ENCODE data around the gene RELN.

The RELN gene

DNA sequence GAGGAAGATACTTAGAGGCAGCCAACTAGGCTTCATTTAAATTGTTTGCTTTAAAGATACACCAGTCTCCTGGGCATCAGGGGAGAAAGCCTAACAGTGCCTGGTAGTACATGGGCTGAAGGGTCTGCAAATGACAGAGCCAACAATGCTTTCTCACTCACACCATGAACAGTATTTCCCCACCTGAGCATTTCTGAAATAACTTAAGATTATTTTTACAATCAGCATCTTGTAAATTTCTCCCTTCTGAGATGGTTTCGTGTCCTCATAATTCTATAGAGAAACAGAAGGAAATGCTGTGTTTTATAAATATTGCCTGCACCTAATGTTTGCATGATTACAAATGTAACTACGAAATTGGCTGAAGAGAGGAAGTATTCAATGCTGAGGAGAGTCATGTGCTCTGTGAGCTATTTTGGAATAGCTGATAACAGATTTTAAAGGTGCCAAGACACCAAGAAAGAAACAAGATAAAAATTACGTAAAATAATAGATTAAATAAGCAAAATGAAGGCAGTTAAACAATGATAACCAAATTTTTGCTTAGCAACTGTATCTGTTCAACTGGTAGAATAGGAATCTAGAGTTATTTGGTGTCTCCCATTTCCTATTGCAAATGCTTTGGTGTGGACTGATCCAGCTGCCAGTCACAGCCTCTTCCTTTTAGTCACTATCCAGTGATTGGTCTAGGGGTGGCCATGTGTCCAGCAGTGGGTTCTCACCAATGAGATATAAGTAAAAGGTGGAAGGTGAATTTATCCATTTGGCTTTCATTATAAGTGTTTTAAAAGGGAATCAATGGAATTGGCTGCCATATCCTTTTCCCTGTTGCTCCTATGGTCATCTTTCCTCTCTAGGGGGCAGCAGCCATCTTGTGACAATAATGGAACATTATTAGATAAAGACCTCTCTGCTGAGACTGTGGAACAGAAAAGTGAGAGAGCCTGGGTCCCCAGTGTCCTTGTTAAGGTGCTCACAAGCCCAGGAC lies 375.5 kb downstream of the RELN start:
- peak; percentile 12 for DNase-seq

DNA sequence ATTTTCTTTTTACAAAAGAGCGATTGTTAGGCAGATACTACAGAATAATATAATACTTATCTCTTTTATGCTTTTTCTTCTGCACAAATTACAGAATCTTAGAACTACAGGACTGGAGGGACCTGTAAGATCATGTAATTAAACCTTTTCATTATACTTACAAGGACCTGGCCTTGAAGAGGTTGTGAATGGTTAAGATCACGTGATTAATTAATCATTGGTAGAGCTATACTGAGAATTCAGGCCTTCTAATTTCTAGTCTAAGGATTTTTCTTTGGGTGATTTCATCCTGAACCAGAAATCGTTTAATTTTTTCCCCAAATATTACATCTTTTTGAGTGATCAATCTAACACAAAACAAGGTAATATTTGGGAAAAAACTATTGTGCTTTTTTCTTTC lies 379.7 kb downstream of the RELN start:
- no peak for DNase-seq

DNA sequence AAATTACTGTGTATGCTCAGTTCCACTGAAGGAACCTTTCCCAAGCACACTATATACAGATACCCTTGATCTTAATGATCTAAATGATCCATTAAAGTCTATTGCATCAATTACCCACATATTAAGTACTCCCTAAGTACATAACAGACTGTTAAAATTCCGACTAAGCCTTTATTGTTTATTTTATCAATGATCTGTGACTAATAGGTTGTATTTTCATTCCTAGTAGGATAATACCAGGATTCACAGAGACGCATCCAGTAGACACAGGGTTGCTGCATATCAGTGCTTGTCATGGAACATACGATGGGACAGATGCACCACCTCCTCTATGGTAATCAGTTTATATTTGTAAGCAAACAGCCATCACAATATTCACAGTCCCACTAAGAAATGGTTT lies 383.8 kb downstream of the RELN start:
- no peak for DNase-seq

DNA sequence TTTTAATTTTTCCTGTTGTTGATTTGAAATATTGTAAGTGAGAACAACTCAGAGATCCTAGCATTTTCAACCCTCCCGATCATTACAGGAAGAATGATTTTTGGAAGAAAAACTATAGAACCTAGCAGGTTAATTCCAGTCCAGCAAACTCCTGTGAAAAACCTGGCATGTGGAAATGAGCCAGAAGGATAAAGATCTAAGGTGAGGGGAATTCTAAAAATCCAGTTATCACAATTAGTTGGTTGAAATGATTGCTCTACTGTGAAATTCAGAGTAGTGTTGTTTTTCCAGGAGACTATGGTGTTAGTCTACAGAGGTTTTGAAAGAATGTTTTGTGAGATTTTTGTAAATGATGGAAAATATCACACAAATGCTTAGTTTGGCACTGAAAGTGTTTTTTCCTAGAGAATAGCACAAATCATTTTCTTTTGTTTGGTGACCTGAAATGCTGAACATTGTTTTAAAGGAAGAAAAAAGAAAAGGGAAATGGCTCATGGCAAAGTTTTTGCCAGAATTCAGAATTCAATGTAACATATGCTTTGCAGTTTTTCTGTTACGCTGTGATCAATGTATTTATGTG lies 391.0 kb downstream of the RELN start:
- DNase-seq, result no peak

DNA sequence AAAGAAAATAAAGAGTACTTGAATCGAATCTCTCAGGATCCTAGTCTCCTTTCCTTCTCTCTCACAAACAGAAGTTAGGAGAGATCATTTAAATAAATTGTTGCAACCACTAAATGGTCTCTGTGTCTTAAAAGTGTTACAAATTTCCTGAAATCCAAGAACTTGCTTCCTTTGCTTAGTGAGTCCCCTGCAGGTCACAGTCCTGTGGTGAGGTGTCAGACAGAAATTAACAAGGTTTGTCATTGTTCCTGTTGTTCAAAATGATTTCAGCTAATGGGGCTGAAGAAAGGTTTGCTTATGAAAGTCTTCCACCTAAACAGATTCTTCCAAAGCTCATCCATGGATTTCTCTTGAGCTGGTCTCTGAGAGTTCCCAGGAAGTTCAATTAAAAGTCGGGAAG lies 391.9 kb downstream of the RELN start:
- DNase-seq, result no peak

DNA sequence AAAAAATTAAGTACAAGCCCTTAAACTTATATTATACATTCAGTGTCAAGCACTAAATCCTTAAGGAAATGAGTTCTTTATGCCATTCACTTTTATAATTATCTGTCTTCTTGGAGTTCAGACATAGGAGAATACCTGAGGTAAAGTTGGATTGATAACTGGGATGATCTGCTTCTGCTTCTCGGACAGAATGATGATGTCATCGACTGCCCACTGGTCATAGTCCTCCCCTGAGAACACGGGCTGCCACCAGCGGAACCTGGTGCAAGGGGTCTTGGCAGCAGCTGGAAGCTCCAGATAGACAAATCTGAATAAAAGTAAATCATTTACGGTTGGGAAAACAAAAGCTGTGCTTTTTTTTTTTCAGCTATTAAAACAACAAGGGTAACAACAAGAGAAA lies 395.3 kb downstream of the RELN start:
- DNase-seq, result no peak

DNA sequence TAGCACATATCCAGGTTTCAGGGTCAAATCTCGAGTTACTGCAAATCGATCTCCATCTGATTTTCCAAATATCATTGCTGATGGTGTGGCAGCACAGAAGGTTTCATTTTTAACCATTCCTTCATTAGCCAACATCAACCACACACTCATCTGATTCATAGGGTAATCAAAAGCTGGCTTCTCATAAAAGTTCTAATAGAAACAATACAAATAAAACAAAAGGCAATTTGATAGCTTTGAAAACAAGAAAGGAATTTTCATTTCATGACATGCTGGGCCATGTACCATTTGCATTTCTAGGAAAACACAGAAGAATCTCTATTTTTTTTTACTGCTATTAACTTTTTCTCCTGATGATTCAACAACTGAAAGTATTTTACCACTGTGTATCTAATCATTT lies 395.8 kb downstream of the RELN start:
- no peak for DNase-seq

DNA sequence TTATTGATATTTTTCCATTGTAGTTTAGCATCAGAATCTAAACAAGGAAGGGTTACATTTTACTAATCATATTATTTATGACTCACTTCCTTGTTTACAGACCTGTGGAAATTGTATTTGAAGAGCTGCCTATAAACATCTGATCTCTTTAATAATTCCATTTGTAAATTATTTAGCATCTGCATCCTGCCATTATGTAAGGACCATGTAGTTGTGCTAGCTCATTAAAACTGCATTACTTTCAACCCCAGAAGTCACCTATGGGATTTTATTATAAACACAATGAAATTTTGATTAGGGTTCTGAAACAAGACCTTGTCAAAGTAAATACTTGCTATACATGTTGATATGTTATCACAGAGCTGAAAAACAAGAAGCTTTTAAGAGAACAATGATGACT lies 396.6 kb downstream of the RELN start:
- DNase-seq, result no peak

DNA sequence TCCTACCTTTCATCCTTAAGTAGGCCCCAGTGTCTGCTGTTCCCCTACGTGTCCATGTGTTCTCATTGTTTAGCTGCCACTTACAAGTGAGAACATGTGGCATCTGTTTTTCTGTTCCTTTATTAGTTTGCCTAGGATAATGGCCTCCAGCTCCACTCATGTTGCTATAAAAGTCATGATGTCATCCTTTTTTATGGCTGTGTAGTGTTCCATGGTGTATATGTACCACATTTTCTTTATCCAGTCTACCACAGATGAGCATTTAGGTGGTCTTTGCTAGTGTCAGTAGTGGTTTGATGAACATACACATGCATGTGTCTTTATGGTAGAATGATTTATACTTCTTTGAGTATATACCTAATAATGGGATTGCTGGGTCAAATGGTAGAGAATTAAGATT lies 397.3 kb downstream of the RELN start:
- DNase-seq, result no peak

DNA sequence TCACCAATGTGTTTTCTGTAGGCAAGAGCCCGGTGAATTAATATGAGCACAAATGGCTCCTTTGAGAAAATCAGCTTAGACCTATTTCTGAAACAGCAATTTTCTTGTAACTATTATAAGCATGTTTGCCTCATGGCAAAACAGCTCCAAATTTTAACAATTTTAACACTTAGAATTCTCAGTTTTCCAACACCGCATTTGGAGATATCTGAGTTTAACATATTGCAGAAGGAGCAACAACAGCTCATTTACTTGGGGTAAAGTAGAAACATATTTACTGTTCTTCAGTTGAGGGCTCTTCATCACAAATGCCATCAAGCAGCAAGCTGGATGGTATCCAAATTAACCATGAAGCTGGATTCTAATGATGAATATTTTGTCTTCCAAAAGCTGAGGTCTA lies 409.4 kb downstream of the RELN start:
- no peak for DNase-seq

DNA sequence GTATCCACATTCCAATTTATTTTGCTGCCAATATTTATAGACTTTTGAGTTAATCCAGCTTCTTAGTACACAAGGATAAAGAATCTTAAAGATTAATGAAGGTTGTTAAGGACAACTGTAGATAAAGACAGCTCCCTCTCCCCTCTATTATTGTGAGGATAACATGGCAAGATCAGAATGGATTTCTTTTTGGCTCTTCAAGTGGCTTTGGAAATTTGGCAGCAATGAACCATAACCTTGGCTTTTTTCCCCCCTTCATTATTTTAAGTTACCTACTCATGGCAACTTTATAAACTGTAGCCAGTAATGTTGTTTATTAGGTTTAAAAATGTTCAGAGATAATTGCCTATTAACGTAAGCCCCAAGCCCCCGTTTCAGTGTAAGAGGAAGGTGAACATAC lies 412.4 kb downstream of the RELN start:
- DNase-seq, result no peak

DNA sequence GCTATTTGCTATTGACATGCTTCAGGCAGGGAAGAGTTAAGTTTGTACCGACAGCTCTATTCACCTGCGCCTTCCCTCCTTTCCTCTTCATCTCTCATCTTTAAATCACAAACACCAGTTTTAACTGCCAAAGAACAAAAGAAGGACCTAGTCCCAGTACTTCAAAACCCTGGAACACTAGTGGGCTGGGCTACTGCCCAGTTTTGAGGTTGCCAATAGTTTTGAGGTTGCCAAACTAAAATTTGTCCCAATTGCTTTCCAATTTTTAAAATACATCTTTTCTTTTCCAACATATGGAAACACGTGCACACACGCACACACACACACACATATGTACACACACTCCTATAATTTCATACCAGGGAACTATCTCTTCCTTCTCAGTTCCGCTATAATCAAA lies 412.8 kb downstream of the RELN start:
- no peak for DNase-seq

DNA sequence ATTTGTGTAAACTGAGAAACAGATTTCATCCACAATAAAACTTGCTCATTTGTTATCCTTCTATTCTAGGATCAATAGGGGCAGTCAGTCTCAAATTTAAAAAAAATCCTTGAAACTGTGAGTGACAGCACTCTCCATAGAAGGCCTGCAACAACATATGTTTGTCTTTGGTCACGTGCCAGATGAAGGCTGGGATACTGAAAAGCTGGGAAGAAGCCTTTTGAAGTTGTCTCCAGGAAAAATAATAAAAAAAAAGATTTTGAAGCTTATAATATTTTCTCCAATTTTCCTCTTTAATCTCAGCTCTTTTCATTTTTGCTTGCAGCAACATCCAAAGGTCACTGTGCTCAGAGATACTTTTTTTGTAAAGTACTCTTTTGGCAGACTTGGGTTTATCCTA lies 414.9 kb downstream of the RELN start:
- no peak for DNase-seq

DNA sequence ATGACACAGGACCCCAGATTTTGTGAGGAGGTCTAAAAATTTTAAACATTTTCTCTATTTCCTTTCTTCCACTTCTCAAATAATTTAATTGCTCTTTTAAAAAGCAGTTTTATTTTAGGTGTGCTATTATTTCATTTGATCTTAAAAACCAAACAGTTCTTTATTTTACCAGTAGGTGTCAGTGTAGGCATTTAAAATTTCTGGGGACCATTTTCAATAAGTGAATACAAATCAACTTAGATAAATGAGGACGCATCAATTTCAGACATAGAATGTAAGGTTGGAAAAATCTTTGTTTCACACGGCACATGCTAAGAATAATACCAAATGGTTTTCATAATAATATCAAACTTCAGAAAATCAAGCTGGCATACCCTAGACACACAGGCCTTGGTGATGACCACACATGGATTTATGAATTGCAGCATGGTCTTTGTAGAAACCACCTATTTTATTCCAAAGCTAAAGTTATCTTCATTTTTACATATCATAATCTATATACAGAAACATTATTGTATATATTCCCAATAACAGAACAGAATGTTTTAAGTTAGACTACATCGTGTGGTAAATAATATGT lies 415.9 kb downstream of the RELN start:
- DNase-seq, result peak; percentile 66

DNA sequence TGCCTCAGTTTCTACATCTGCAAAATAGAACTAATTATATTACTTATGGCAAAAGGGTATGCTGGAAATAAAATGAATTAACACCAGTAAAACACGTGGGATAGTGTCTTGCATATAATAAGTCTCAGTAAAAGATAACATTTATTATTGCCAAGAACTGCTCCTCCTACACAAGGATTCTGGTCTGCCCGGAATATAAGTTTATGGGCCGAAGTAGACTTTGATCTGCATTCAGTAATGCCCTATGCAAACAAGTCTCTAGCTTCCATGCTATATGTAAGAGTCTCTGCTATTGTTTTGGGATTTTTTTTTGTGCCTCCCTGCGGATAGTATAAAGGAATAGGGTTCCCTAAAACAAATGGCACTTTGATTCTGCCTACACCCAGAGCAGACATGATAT lies 417.9 kb downstream of the RELN start:
- DNase-seq, result no peak

DNA sequence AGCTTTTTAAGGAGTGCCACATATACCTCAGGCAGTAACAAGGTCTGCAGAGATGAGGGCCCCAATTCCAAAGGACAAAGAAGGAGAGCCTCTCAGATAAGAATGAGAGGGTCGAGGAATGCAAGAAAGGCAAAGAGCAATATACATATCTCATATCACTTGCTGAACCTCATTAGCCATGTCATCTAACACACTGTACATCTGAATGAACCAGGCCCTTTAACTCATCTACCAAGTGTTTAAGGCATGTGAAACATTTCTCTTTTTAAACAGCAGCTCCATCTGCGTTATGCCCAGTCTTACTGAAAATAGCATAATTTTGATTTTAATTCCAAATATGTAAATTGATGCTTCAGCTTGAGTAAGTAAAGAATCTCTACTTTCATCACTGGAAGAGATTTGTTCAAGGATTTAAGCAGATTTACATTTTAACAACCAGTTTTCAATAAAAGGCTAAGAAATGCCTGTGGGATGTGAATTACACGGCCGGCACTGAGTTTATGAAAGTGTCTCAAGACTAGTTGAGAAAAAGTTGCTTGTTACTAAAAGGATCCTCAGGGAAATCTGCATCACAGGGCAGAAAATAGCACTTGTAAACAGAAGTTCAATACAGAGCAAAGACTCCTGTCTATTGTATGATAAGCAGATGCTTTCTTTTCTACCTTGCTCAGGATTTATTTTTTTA lies 419.7 kb downstream of the RELN start:
- DNase-seq, result no peak

DNA sequence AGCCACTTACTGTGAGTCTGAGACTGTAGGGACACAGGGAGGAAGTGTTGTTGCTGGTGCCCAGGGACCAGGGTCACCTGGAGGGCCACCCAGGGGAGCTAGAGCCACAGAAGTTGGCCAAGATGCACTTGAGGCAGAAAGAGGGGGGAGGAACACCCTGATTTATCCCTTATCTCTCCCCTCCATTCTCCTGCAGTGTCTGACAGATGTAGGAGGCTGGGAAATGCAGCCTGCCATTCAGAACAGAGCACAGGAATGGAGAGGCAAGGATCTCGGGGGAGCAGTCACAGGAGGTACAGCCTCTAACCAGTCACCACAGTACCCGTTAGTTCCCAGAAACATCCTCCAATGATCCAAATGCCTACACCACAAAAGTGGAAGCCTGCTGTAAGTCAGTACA lies 425.0 kb downstream of the RELN start:
- DNase-seq, result no peak

DNA sequence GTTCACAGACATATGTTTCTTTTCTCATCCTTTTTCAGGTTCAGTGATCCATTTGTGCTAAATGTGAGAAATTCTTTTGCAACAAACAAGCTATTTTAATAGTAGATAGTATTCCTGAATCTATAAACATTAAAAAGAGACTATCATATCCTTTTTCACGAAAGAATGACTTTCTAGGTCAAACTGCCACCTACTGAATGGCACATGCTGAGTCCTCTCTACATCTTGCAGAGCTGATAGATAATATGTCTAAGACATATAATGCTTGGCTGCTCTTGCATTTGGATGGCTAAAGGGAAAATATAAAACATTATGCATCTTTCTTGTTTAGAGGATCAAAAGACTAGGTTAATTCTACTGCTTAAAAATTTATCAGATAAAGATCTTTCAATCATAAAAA lies 429.3 kb downstream of the RELN start:
- no peak for DNase-seq

DNA sequence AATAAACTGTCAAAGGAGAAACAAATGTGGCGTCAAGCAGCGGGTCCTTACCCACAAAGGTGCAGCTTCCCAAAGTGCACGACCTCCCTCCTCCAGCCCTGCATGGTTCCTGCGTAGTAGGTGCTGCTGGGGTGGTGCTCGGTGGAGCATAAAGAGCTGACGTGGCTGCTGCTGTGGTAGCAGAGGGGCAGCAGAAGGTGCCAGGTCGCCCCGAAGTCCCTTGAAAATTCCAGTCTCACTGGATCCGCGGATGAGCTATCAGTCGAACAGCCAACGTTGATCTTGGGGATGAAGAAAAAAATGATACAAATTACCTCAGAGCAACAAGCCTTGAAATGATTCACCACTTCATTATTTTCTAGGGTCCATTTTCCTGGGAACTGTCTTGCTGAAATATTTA lies 438.4 kb downstream of the RELN start:
- DNase-seq, result no peak

DNA sequence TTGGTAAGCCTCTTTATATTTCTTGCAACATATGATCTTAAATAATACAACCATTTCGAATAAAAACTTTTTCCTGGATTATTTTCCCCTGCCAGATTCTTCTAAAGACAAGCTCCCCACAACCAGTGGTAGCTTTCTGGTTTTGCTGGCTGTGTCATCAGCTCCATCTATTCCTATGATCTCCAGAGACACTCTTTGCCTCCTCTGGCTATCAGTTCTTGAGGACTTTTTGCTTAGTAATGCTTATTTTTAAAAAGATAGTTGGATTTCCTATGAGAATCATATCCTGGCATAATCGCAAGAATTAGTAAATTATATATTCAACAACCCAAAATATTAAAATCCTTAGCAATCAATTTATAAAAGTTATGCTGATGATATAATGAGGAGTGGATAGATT lies 439.7 kb downstream of the RELN start:
- no peak for DNase-seq

DNA sequence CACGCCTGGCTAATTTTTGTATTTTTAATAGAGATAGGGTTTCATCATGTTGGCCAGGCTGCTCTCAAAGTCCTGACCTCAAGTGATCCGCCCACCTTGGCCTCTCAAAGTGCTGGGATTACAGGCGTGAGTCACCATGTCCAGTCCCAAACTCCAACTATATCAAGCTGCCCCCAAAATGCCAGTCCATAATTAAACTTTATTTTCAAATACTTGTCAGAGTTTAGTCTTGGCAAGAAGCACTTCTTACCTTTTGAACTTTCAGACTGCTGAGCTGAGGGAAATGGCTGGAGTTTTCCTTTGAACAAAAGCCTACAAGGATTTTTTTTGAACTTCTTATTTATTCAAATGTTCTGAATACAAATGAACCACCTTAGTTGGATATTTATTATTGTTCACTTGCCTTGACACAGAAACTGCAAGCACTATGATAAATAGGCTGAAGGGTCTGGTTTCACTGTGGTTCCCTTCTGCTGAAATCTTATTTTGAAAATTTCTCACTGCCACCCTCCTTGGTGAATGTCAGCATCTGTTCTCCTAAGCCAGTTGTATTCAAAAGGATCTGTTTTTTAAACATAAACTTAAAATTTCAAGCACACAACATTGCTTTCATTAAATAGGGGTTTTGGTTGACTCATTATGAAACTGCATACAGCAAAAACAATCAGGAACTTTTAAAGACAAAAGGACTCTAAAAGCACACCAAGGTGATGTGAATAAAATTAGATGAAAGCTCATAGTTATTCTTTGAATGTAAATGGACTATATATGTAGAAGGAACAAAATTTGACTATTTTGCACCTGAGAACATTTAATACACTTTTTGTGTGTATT lies 441.8 kb downstream of the RELN start:
- no peak for DNase-seq

DNA sequence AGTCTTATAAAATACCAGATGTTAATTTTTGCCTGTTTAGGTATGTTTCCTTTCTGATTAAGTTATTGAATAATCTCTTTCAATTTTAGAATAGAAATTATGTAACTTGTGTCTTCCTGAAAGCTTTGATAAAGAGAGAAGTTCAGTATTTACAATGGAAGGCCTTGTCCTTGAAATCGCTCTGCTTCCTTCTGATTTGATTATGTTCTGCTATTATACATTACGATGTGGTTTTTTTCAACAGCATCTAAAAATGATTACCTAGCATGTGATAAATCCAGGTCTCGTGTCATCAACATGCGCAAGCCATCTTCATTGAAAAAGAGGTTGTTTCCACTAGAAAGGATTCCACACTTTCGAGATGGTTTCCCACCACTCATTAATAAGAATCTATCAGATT lies 447.0 kb downstream of the RELN start:
- DNase-seq, result no peak

DNA sequence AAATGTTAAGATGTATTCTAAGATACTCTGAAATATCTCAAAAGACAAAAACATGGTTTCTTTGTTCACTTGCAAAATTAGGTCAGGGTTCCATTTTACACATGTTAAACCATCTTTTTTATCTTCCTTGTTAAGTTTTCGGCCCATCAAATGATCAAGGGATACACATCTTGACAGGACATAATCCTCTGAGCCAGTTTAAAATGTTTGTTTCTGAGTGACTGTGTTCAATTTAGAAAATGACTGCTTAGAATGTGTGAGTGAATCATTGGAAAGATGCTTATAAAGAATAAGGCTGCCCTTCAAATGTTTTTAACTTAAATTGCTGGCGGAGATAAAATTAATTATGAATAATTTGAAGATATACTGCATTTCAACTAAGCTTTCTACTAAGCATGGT lies 447.5 kb downstream of the RELN start:
- DNase-seq, result no peak

All from hematopoietic multipotent progenitor cell treated with erythropoietin and hydrocortisone succinate and interleukin-3 and kit ligand, for 4 days (in vitro differentiated cells).